Measurements from ENCODE around the gene FOXC2.
A peak's percentile ranks its signal among the peaks of the same experiment; 100 is the strongest.

Gene FOXC2

GRCh38 chr16:86593913-86594620 is 27.4 kb downstream of the FOXC2 start:
- peak; percentile 36 for DNase-seq

GRCh38 chr16:86594721-86595120 is 28.1 kb downstream of the FOXC2 start:
- DNase-seq = peak; percentile 26

GRCh38 chr16:86595983-86596605 is 29.5 kb downstream of the FOXC2 start:
- no peak for DNase-seq

- DNase-seq = peak; percentile 35
These were observed 30.7 kb downstream of the FOXC2 start for GRCh38 chr16:86597126-86597879.

GRCh38 chr16:86597880-86598606 is 31.4 kb downstream of the FOXC2 start:
- no peak for DNase-seq

- DNase-seq = no peak
These were observed 32.3 kb downstream of the FOXC2 start for GRCh38 chr16:86598607-86599565.

GRCh38 chr16:86601356-86601755 is 34.7 kb downstream of the FOXC2 start:
- DNase-seq = no peak

GRCh38 chr16:86602521-86602920 is 35.9 kb downstream of the FOXC2 start:
- no peak for DNase-seq

- DNase-seq = no peak
These were observed 38.0 kb downstream of the FOXC2 start for GRCh38 chr16:86604436-86605193.

- DNase-seq = no peak
These were observed 39.3 kb downstream of the FOXC2 start for GRCh38 chr16:86605950-86606349.

- no peak for DNase-seq
These were observed 41.7 kb downstream of the FOXC2 start for GRCh38 chr16:86608301-86608747.

GRCh38 chr16:86609115-86609514 is 42.5 kb downstream of the FOXC2 start:
- no peak for DNase-seq

GRCh38 chr16:86609661-86610060 is 43.0 kb downstream of the FOXC2 start:
- no peak for DNase-seq

GRCh38 chr16:86610779-86611524 is 44.3 kb downstream of the FOXC2 start:
- no peak for DNase-seq

GRCh38 chr16:86611525-86611855 is 44.9 kb downstream of the FOXC2 start:
- DNase-seq = no peak

- no peak for DNase-seq
These were observed 45.3 kb downstream of the FOXC2 start for GRCh38 chr16:86611941-86612340.

GRCh38 chr16:86614699-86615098 is 48.1 kb downstream of the FOXC2 start:
- no peak for DNase-seq

- no peak for DNase-seq
These were observed 50.3 kb downstream of the FOXC2 start for GRCh38 chr16:86616906-86617305.

- no peak for DNase-seq
These were observed 52.0 kb downstream of the FOXC2 start for GRCh38 chr16:86618431-86619238.
